ENCODE results near the gene MBD3L3.
"Not testable (repeated sequence)": the region's sequence is repeated elsewhere in the genome, so short reads cannot be mapped to it uniquely, and the experiment has no call there.

- TF ChIP-seq, protein P1, sequence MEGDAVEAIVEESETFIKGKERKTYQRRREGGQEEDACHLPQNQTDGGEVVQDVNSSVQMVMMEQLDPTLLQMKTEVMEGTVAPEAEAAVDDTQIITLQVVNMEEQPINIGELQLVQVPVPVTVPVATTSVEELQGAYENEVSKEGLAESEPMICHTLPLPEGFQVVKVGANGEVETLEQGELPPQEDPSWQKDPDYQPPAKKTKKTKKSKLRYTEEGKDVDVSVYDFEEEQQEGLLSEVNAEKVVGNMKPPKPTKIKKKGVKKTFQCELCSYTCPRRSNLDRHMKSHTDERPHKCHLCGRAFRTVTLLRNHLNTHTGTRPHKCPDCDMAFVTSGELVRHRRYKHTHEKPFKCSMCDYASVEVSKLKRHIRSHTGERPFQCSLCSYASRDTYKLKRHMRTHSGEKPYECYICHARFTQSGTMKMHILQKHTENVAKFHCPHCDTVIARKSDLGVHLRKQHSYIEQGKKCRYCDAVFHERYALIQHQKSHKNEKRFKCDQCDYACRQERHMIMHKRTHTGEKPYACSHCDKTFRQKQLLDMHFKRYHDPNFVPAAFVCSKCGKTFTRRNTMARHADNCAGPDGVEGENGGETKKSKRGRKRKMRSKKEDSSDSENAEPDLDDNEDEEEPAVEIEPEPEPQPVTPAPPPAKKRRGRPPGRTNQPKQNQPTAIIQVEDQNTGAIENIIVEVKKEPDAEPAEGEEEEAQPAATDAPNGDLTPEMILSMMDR (IDR thresholded peaks at IDR 0.05; ENCODE audit: low read depth, low read length, poor library complexity, severe bottlenecking): not testable (repeated sequence)
- TF ChIP-seq EZH2phosphoT487 (IDR thresholded peaks at IDR 0.05; ENCODE audit: borderline replicate concordance, low read length): not testable (repeated sequence)
Observed at GRCh38 chr19:7051421-7051820, 7.1 kb downstream of the MBD3L3 start.

Data from DOHH2 (cell line).